ENCODE measurements around the gene SLC30A3.
"Not testable (repeated sequence)": the region's sequence is repeated elsewhere in the genome, so short reads cannot be mapped to it uniquely, and the experiment has no call there.

SLC30A3 gene, protein sequence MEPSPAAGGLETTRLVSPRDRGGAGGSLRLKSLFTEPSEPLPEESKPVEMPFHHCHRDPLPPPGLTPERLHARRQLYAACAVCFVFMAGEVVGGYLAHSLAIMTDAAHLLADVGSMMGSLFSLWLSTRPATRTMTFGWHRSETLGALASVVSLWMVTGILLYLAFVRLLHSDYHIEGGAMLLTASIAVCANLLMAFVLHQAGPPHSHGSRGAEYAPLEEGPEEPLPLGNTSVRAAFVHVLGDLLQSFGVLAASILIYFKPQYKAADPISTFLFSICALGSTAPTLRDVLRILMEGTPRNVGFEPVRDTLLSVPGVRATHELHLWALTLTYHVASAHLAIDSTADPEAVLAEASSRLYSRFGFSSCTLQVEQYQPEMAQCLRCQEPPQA

DNA sequence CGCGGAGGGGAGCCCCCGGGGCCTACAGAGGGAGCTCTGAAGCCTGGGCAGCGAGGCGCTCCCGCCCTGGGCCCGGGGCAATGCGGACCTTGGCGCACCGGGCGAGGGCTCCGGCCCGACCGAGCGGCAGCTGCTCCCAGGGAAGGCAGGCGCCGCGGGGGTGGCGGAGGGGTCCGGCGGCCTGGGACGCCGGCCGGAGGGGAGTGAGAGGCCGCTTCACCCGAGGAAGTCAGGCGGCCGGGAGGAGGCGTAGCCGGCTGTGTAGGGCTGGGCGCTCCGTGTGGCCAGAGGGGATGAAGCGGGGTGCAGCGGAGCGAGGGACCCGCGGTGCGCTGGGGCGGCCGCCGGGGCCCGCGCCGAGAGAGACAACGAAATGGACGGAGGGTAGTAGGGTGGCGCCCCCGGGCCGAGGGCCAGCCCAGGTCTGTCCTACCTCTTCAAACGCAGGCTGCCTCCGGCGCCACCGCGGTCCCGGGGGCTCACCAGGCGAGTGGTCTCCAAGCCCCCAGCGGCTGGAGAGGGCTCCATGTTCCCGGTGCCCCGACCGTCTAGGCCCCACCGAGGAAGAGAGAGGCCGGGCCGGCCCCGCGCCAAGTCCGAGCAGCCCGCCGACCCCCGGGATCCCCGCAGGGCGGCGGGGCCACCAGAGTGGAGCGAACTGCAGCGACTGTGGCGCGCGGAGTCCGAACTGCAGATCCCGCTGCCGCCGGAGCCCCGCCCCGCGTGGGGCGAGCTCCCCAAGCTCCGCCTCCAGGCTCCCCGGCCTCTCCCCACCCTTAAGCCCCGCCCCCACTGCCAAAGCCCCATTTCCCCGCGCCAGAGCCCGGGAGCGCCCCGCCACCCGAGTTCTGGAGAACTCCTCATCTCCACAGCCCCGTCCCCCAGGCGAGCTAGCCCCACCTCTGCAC is at the start of gene SLC30A3:
Gene SLC30A3, minus strand, starts transcription at position 669 of the 908 bp plus-strand sequence. Its CDS starts 141 bp downstream, at position 528.
- DNase-seq, result peak; percentile 49

DNA sequence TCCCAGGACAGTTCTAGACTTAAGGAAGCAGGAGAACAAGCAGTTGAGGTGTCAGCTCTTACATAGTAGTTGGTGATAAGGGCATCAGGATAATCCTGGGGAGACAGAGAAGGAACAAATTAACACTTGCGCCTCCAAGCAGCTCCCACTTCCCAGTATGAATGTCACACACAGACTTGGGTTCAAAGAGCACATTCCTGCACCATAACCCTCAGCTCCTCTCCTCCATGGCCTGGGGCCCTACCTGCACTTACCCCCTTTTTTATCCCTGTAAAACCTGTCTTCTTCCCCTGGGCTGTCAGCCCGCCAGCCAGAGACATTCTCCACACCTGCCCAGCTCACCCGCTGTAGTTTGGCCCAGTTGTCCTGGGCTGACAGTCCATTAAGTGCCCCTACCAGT is 49.3 kb upstream of the SLC30A3 start:
- no peak for DNase-seq

DNA sequence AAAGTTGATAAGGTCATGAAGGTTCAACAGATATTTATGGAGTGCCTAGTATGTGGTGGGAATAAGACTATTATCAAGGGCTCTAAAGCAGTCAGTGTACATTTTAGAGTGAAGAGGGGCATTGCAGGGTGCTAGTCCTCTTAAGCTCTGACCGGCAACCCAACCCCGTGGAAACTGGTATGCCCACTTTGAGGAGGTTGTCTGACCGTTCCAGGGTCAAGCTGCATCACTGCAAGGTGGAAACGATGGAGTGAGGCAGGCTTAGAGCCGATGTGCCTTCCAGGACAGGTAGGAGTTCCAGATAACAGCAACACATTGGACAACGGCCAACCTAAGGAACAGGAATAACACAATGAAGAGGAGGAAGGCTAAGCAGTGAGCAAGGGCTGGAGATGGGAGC is 46.8 kb upstream of the SLC30A3 start:
- no peak for DNase-seq

DNA sequence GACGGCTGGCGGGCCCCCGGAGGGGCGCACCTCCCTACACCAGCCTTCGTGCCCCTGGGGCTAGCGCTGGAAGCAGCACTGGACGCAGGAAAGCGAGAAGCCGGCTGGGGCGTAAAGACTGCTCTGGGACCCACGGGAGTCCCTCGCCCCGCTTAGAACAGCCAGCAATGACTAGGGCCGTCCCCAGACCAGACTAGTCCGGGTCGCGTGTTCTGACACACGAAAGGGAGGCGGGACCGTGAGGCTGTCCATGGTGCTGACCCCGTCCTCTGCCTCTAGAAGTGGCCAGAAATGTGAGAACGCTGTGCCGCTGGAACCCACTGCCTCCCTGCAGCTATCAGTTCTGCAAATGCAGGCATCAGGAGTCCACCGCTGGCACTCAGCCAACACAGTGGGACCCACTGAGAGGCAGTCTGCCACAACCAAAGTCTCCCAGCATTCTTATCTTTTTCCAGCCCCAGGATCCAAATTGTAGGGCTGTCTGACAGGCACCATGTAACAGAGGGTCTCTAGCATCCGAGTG is 45.6 kb upstream of the SLC30A3 start, which contains the start of gene UCN:
Gene UCN, minus strand, starts transcription at position 87 of the 523 bp plus-strand sequence. CDS start 550 bp downstream, outside the sequence.
- DNase-seq, result no peak

DNA sequence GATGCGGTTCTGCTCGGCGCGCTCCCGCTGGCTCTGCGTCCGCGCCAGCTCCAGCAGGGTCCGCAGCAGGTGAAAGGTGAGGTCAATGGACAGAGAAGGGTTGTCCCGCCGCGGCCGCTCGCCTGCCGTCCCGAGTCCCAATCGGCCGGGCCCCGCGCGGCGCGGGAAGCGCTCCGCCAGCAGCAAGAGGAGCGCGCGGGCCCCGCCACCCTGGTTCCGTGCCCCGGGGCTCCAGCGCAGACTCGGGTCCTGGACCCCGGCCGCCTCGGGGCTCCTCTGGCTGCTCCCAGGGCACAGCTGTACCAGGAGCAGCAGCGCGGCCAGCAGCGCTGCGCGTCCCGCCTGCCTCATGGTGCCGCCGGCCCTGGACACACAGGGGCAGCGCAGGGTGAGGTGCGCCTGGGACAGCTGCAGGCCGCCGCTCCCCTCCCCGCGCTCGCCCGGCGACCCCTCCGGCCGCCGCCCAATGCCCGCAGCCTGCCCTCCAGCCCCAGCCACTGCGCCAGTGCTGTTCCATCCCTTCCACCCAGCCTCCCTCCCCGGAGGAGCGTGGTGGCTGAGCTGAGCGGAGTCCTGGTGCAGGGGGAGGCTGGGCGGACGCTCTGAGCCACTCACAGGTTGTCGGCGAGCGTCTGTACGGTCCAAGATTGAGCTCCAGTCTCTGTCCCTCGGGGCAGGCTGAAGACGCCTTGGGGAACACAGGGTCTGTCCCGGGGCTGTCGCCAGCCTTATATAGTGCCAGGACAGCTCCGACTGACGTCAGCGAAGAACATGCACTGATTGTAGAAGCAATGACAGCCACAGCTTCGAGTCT is 44.9 kb upstream of the SLC30A3 start:
- DNase-seq, result peak; percentile 10

DNA sequence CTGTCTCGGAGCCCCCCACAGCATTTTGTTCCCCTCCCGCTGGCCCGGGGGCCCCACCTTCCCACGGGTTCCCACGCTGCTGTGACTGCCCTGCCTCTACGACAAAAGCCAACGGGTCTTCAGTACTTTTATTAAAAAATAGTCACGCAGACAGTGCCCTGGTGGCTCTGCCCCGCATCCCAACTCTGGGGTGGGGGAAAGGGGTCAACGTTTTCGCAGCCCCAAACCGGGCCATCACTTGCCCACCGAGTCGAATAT is 44.4 kb upstream of the SLC30A3 start:
- DNase-seq, result no peak

DNA sequence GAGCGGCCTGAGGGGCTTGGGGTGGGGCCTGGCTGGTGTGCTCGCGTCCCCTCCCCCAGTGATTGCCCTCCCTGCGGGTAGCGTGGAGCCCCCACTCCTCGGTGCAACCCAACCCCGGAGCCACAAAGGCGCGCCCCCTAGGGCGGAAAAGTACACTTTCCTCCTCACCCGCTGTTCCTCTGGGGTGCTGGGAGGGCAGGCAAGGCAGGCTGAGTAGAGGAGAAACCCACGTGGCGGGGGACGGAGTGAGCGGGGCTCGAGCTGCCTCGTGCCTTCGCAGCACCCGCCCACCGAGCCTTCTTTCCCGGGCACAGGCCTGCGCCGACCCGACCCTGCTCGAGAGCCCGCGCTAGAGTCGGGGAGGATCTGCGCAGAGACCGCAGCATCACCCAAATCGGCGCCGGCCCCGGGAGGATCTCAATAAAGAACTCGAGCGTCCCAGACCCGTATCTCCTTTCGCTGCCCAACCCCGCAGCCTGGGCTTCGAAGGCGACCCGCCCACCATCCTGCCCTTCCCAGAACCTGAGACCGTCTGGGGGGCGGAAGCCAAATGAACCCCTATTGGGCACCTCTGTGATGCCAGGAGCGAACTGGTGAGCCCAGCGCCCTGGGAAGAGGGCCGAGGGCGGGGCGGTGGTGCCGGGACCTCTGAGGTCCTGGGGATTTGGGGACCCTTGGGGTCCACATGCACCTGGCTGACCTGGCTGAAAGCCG is 43.9 kb upstream of the SLC30A3 start:
- no peak for DNase-seq

DNA sequence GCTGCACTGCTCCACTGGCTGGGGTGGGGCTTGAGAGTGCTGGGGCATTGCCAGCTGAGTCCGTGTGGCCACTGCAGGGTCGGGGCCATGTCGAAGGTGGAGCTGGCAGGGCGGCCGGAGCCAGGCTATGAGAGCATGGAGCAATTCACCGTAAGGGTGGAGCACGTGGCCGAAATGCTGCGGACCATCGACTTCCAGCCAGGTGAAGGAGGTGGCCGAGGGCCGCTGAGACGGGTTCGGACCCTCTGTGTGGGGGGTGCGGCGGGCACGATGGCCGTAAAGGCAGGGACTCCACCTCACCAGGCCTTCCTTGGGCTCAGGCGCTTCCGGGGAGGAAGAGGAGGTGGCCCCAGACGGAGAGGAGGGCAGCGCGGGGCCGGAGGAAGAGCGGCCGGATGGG is 43.3 kb upstream of the SLC30A3 start:
- no peak for DNase-seq

DNA sequence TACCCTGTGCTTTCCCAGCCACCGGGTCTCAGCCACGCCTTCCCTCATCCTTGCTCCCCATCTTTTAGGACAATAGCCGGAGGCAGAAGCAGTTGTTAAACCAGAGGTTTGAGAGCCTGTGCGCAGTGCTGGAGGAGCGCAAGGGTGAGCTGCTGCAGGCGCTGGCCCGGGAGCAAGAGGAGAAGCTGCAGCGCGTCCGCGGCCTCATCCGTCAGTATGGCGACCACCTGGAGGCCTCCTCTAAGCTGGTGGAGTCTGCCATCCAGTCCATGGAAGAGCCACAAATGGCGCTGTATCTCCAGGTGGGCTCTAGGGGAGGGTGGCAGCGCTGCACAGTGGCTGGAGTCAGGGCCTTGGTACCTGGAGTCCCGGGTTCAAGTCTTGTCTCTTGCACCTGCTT is 42.7 kb upstream of the SLC30A3 start:
- DNase-seq, result no peak

DNA sequence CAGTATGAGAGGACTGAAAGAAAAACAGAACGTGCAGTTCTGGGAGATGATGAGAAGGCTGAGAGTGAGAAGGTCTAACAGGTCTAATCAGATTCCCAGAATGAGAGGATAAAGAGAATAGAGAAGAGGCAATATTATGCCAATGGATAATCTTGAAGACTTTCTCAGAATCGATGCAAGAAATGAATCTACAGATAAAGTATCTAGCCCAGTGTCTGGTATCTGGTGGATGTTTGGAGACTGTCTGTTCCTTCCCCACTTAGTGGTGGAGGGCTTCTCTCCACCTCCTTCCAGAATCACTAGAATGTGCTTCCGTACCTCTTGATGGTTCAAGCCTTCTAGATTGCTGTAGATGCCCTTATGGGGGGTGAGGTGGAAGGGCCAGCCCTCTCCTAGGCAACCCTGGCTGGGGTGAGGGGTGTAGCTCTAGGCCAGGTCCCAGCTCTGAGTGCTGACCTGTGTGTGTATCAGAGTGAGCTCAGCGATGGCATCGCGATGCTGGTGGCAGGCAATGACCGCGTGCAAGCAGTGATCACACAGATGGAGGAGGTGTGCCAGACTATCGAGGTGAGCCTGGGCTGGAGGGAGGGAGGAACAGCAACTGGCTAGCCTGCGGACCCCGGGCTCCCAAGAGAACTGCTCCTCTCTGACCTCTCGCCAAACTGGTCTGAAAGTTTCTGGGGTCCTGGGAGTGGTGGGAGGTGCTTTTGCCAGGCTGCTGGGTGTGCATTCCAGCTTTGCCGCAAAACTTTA is 41.8 kb upstream of the SLC30A3 start:
- DNase-seq, result no peak

DNA sequence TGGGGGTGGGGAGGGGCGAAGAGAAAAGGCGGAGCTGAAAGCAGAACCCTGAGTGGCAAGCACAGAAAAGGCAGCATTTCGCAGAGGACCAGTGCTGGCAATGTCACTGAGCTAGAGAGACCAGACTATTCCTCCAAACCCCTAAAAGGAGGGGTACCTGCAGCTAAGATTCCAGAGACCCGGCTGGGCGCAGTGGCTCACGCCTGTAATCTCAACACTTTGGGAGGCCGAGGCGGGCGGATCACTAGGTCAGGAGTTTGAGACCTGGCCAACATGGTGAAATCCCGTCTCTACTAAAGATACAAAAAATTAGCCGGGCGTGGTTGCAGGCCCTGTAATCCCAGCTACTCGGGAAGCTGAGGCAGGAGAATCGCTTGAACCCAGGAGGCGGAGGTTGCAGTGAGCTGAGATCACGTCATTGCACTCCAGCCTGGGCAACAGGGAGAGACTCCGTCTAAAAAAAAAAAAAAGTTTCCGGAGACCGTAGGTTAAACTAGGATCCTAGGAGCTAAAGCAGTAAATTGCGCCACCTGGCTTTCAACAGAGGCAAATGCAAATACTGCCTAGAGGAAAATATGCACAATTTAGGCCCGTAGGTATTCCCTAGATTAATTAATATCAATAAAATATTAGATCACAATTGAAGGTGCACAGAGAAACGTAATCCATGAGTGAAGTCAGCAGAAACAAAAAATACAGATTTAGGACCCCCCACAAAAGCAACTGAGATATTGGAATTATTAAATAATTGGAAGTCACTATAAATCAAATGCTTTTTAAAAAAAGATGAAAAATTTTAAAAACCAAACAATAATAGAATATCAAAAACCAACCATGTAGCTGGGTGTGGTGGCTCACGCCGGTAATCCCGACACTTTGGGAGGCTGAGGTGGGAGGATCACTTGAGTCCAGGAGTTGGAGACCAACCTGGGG is 40.5 kb upstream of the SLC30A3 start:
- DNase-seq, result peak; percentile 58

DNA sequence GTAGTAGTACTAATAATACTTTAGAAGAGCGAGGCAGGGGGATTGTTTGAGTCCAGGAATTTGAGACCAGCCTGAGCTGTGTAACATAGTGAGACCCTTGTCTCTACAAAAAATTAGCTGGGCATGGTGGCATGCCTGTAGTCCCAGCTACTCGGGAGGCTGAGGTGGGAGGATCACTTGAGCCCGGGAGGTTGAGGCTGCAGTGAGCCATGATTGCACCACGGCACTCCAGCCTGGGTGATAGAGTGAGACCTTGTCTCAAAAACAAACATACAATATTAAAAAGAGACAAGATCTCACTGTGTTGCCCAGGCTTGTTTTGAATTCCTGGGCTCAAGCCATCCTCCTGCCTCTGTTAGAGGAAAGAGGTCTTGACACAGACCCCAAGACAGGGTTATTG is 37.8 kb upstream of the SLC30A3 start:
- not testable (repeated sequence) for DNase-seq

DNA sequence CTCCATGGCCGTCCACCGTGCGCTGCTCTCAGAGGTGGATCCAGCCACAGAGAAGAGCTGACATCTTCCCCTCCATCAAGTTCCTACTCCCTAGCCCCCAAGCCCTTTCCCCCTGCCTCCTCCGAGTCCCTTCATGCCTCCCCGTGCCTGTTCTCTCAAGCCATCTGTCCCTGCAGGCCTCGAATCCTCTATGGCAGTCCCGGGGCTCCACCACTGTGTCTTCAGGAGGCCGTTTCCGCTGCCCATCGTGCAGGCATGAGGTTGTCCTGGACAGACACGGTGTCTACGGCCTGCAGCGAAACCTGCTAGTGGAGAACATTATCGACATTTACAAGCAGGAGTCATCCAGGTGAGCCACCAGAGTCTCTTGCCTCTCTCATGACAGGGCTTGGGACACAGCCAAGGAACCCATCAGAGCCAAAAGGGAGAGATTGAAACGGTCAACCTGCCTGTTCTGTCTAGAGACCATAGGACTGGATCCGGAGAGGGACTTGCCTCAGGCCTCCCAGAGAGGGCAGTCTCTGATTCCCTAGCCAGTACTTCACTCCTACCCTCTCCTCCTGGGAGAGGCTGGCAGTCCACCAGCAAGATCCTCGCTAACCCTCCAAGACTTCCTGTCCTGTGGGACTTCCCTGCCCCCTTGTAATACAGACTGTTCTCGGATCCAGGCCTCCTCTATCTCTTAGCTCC is 35.7 kb upstream of the SLC30A3 start:
- no peak for DNase-seq

DNA sequence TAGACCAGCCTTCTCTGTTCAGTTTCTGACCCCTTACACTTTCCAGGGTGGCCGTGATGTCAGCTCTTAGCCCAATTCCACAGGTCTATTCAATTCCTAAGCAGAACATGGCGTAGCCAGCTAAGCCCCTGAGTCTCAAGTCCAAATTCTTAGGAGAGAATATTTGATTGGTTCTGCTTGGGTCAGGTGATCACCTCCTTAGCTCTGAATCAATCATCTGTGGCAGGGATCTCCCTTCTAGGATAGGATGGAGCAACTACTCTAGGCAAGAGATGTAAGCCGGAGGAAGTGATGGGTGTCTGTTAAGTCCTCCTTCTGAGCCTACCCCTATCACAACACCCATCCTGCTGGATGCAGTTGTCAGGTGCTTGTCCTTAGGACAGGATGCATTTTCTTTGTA is 34.3 kb upstream of the SLC30A3 start:
- no peak for DNase-seq

DNA sequence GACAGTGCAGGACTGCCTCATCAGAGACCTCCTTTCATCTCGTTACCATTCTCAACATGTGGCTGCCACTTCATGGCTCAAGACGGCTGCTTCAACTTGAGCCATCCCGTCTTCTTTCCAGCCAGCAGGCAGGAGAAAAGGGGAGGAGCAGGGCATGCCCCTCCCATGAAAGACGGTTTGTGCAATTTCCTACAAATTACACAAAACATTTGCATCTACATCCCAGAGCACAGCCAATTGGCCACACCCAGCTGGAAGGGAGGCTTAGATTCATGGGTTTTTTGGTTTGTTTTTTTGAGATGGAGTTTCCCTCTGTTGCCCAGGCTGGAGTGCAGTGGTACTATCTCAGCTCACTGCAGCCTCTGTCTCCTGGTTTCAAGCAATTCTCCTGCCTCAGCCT is 33.6 kb upstream of the SLC30A3 start:
- no peak for DNase-seq

DNA sequence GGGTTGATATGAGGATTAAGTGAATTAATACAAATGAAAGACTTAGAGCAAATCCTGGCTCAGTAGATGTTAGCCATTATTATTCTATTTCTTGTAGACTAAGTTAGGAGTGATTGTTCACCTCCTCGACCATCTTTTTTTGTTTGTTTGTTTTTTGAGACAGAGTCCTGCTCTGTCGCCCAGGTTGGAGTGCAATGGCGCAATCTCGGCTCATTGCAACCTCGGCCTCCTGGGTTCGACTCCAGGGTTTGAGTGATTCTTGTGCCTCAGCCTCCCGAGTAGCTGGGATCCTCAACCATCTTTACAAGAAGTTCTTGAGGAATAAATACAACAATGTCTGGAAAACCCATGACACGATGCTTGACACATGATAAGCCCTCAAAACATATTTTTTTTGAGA is 32.1 kb upstream of the SLC30A3 start:
- DNase-seq, result no peak

DNA sequence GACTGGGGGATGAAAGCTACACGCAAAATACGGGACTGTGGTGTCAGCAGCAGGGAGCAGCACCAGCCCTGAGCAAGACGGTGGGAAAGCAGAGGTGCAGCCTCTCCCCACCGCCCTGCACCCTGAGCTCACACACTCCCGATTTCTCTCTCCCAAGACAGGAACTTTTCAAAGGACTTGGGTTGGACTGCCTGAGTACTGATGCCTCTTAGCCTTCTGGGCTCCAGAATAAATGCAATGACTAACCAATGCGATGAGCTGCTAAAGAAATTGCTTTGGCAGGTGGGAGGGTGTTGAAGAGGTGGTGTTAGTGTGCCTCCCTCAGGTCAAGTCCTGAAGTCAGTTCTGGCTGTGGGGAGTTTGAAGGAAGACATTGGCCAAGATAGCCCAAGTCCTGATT is 29.0 kb upstream of the SLC30A3 start:
- no peak for DNase-seq

DNA sequence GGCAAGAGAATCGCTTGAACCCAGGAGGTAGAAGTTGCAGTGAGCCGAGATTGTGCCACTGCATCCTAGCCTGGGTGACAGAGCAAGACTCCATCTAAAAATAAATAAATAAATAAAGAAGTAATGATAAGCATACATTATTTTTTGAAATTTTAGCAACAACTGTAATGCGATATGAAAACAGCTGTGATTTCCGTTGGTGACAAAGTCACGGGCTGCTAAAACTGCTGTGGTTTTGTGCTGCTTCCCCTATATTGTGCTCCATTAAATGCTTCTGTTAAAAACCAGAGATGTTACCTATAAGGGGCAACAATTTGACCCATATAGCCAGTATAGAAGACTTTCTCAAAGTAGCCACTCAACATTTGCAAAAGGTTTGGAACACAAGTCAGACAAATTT is 27.7 kb upstream of the SLC30A3 start:
- no peak for DNase-seq

DNA sequence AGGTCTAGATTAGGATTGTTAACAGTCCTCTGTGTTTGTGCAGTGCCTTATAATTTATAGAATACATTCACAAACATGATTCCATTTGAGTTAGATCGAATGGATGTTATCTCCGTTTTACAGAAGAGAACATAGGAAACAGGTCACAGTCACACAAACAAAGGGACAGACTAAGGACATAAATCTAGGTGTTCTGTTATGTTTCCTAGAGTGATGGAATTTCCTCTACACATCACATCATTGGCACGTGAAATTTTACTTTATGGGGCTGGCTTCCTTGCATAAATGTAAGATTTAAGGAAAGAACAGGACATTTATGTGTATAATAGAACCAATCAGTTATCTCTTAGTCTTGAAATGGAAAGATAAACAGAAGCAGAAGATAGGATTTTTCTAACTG is 25.8 kb upstream of the SLC30A3 start:
- no peak for DNase-seq

DNA sequence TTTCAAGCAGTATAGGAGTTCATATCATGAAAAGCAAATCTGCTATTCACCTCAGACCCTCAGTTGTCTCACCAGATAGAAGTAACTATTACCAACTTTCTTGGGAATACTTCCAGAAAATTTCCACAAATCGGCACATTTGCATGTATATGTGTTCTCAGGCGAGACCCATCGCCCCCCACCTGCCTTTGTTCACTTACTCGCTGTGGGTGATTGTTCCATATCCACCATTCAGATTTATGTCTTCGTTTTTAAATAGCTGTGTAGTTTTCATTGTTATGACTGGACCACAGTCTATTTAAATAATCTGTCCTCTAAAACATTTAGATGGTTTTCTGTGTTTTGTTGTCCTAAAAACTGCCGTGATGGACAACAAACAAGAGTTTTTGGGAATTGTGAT is 22.6 kb upstream of the SLC30A3 start:
- no peak for DNase-seq
